ENCODE results near the gene SLC7A7. TPM values are rescaled to one million over a fixed set of nuclear protein-coding genes. Genes with fewer than 3 reads are reported as not detected.

Gene SLC7A7
- polyA plus RNA-seq, 2 of the 4 experiments (the other 2 are of a cell fraction), result 44.2 to 86.8 TPM

- ATAC-seq (no peak), DNase-seq (ENCODE audit: low read depth in 1 of 2, low spot score in 1 of 2) (no peak), FAIRE-seq (no peak)
- no peak for TF ChIP-seq HEYL (CRISPR knock-in tag; IDR thresholded peaks at IDR 0.05)
- TF ChIP-seq PHF8 (IDR thresholded peaks at IDR 0.05; ENCODE audit: borderline replicate concordance, low read depth), result no peak
- no peak for TF ChIP-seq POLR2AphosphoS2 (conservative IDR thresholded peaks at IDR 0.05; ENCODE audit: low read length)
- TF ChIP-seq CEBPB (IDR thresholded peaks at IDR 0.05), result no peak
- no peak for TF ChIP-seq PBX3 (IDR thresholded peaks at IDR 0.05)
- TF ChIP-seq BHLHE40 (IDR thresholded peaks at IDR 0.05; ENCODE audit: low read depth, low read length), result no peak
- TF ChIP-seq MAFK (IDR thresholded peaks at IDR 0.05; ENCODE audit: partially characterized antibody), result no peak
- TF ChIP-seq ZFP36 (IDR thresholded peaks at IDR 0.05; ENCODE audit: borderline replicate concordance, partially characterized antibody), result no peak
- TF ChIP-seq ZC3H11A (IDR thresholded peaks at IDR 0.05), result no peak
- TF ChIP-seq ATOH8 (CRISPR knock-in tag; IDR thresholded peaks at IDR 0.05; ENCODE audit: low read depth), result no peak
- TF ChIP-seq HOXA7 (CRISPR knock-in tag; IDR thresholded peaks at IDR 0.05), result no peak
- TF ChIP-seq FOSL2 (IDR thresholded peaks at IDR 0.05), result no peak
- no peak for TF ChIP-seq FOSL2 (CRISPR knock-in tag; IDR thresholded peaks at IDR 0.05)
- TF ChIP-seq SMC3 (IDR thresholded peaks at IDR 0.05), result no peak
- TF ChIP-seq SREBF2 (IDR thresholded peaks at IDR 0.05), result no peak
- no peak for TF ChIP-seq EHMT2 (IDR thresholded peaks at IDR 0.05; ENCODE audit: low read depth)
- TF ChIP-seq TP53 (CRISPR knock-in tag; IDR thresholded peaks at IDR 0.05), result no peak
- no peak overlapping the region for H3K4me2 ChIP-seq
- H3K4me3 ChIP-seq, result no peak overlapping the region
- no peaks in the 10 kb centered on the region for H3K9me3 ChIP-seq
- peaks cover 4% of the 10 kb centered on the region; the same call in 2 of the 3 replicates for H3K4me1 ChIP-seq
- 82% methylated on average over 8 of the region's 9 CpGs for WGBS (ENCODE audit: missing lambda C conversion rate)
- POLR2A ChIA-PET, result interaction anchor here (0.8 kb wide), 1 partner anchor 85 kb away, joined by 3 read pairs; the partner anchor contains the start of gene OXA1L
- CTCF ChIA-PET, result interaction anchor here (0.7 to 9.9 kb wide), 17 partner anchors 12 to 296 kb away, joined by 3 to 259 read pairs (median 30); partner anchors contain the start of genes LRP10, MMP14, MRPL52 and OR6J1
- peak overlapping the region in 1 of 2 experiments; percentile 4; a peak in 1 of 6 replicates for H3K27ac ChIP-seq
Observed at GRCh38 chr14:22850944-22851764, 35.9 kb upstream of the SLC7A7 start.

GRCh38 chr14:22849212-22849819 is 34.1 kb upstream of the SLC7A7 start:
- no peak overlapping the region for H3K4me2 ChIP-seq
- no peak for TF ChIP-seq MAZ (IDR thresholded peaks at IDR 0.05; ENCODE audit: borderline replicate concordance, low read depth, low read length)
- TF ChIP-seq ZNF302 (CRISPR knock-in tag; IDR thresholded peaks at IDR 0.05), result no peak
- no peak for TF ChIP-seq TP53 (CRISPR knock-in tag; IDR thresholded peaks at IDR 0.05)
- no peak for TF ChIP-seq GATA3 (IDR thresholded peaks at IDR 0.05; ENCODE audit: borderline replicate concordance)
- TF ChIP-seq MAFK (IDR thresholded peaks at IDR 0.05; ENCODE audit: partially characterized antibody), result no peak
- TF ChIP-seq EHF (CRISPR knock-in tag; IDR thresholded peaks at IDR 0.05), result no peak
- WGBS (ENCODE audit: missing lambda C conversion rate), result 82% methylated on average over 19 of the region's 19 CpGs
- ChIA-PET CTCF (interaction anchor here (0.6 to 9.9 kb wide), 14 partner anchors 10 to 339 kb away, joined by 3 to 259 read pairs (median 9); partner anchors contain the start of genes LRP10, MMP14 and MRPL52), POLR2A (interaction anchor here (0.7 kb wide), 1 partner anchor 19 kb away, joined by 3 read pairs; no protein-coding TSS in a partner anchor)
- ATAC-seq, result no peak
- no peak overlapping the region for H3K4me3 ChIP-seq
- no peaks in the 10 kb centered on the region for H3K9me3 ChIP-seq
- DNase-seq (ENCODE audit: low read depth in 1 of 2, low spot score in 1 of 2), result no peak
- H3K27ac ChIP-seq, result no peak overlapping the region; a peak in 1 of 6 replicates
- H3K4me1 ChIP-seq, result peaks cover 4% of the 10 kb centered on the region; the same call in 2 of the 3 replicates
- no peak for FAIRE-seq
